GM12875 (cell line): ENCODE measurements around the gene ITPR1.

Experiments
- H3K4me3 ChIP-seq: one replicate; pipeline ENCODE4 v1.5.1; 2011; ENCODE audit warnings: low read depth, low read length, control low read depth
- CTCF ChIP-seq: IDR thresholded peaks from 2 replicates; pipeline ENCODE4 v1.5.1; 2011; ENCODE audit warnings: low read depth, mild to moderate bottlenecking, control low read depth, inconsistent platforms, low read length, moderate library complexity, borderline replicate concordance; ENCODE audit not compliant: insufficient read depth

The ITPR1 gene

GRCh38 chr3:4763604-4764247, 270.6 kb downstream of the ITPR1 start:
- TF ChIP-seq CTCF = no peak
- no peak overlapping the region for H3K4me3 ChIP-seq

- TF ChIP-seq CTCF = no peak
- no peak overlapping the region for H3K4me3 ChIP-seq
Measured at GRCh38 chr3:4765212-4765611, 272.1 kb downstream of the ITPR1 start.

GRCh38 chr3:4766263-4766662, 273.1 kb downstream of the ITPR1 start:
- no peak for TF ChIP-seq CTCF
- H3K4me3 ChIP-seq = no peak overlapping the region

GRCh38 chr3:4766716-4767499, 273.8 kb downstream of the ITPR1 start:
- H3K4me3 ChIP-seq = no peak overlapping the region
- no peak for TF ChIP-seq CTCF

- no peak for TF ChIP-seq CTCF
- H3K4me3 ChIP-seq = no peak overlapping the region
Measured at GRCh38 chr3:4768021-4768420, 274.9 kb downstream of the ITPR1 start.

GRCh38 chr3:4768521-4768920, 275.4 kb downstream of the ITPR1 start:
- H3K4me3 ChIP-seq = no peak overlapping the region
- no peak for TF ChIP-seq CTCF

GRCh38 chr3:4770561-4770960, 277.4 kb downstream of the ITPR1 start:
- no peak for TF ChIP-seq CTCF
- no peak overlapping the region for H3K4me3 ChIP-seq
